Bronchial epithelial cell (primary cell): ENCODE measurements around the gene SETBP1. TPM values are rescaled to one million over a fixed set of nuclear protein-coding genes. Genes with fewer than 3 reads are reported as not detected.

ENCODE experiments used
- DNase-seq: peaks from one replicate; pipeline ENCODE4 v3.0.0-alpha.2; 2010; ENCODE audit warnings: low read depth
- FAIRE-seq: peaks from 2 replicates; lab custom pipeline; 2011; peaks lifted over from hg19 to GRCh38; lab: Jason Lieb, UNC
- H3K27me3 ChIP-seq: 2 replicates; pipeline ENCODE4 v1.5.1; 2011; ENCODE audit warnings: low read length; ENCODE audit not compliant: control insufficient read depth, insufficient read depth
- H3K36me3 ChIP-seq: 2 replicates; pipeline ENCODE4 v1.5.1; 2011; ENCODE audit warnings: low read length; ENCODE audit not compliant: control insufficient read depth, insufficient read depth
- H3K4me3 ChIP-seq: 2 replicates; pipeline ENCODE4 v1.5.1; 2011; ENCODE audit warnings: mild to moderate bottlenecking, low read depth, low read length, control low read depth
- total RNA-seq: library from RNA; depleted of rRNA; stranded (reverse); fragments of >200 nt; gene quantifications from 2 replicates; pipeline ENCODE4 v1.2.1, GENCODE V29; 2014
- TF ChIP-seq, protein P1 (sequence below): IDR thresholded peaks from 2 replicates; pipeline ENCODE4 v1.5.1; 2011; ENCODE audit warnings: mild to moderate bottlenecking, moderate library complexity, low read length, control low read depth, inconsistent platforms; ENCODE audit not compliant: insufficient read depth, severe bottlenecking

The SETBP1 gene
- total RNA-seq, 1 donor from 2014 or later, result 1.8 TPM

DNA sequence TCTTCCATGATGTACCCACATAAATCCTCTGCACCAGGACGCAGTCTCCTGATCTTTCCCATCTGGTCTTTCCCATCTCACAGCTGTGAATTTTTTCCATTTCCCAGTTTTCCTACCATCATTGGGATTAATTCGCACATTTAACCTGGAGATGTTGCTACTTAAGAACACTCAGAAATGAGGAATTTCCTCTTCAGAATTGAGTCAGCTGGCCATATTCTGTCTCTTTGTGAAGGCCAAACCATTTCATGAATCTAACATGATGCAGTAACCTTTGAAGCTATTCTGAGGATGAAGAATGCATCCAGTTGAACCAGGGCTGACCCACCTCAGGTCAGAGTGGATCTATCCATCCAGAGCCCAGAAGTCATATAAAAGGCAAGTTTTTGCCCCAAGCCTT, 326.8 kb downstream of the SETBP1 start:
- Histone ChIP-seq H3K4me3 (no peak overlapping the region), H3K27me3 (no peaks in the 10 kb centered on the region), H3K36me3 (no peaks in the 10 kb centered on the region)
- TF ChIP-seq, protein P1, sequence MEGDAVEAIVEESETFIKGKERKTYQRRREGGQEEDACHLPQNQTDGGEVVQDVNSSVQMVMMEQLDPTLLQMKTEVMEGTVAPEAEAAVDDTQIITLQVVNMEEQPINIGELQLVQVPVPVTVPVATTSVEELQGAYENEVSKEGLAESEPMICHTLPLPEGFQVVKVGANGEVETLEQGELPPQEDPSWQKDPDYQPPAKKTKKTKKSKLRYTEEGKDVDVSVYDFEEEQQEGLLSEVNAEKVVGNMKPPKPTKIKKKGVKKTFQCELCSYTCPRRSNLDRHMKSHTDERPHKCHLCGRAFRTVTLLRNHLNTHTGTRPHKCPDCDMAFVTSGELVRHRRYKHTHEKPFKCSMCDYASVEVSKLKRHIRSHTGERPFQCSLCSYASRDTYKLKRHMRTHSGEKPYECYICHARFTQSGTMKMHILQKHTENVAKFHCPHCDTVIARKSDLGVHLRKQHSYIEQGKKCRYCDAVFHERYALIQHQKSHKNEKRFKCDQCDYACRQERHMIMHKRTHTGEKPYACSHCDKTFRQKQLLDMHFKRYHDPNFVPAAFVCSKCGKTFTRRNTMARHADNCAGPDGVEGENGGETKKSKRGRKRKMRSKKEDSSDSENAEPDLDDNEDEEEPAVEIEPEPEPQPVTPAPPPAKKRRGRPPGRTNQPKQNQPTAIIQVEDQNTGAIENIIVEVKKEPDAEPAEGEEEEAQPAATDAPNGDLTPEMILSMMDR, result no peak
- no peak for FAIRE-seq
- no peak for DNase-seq

DNA sequence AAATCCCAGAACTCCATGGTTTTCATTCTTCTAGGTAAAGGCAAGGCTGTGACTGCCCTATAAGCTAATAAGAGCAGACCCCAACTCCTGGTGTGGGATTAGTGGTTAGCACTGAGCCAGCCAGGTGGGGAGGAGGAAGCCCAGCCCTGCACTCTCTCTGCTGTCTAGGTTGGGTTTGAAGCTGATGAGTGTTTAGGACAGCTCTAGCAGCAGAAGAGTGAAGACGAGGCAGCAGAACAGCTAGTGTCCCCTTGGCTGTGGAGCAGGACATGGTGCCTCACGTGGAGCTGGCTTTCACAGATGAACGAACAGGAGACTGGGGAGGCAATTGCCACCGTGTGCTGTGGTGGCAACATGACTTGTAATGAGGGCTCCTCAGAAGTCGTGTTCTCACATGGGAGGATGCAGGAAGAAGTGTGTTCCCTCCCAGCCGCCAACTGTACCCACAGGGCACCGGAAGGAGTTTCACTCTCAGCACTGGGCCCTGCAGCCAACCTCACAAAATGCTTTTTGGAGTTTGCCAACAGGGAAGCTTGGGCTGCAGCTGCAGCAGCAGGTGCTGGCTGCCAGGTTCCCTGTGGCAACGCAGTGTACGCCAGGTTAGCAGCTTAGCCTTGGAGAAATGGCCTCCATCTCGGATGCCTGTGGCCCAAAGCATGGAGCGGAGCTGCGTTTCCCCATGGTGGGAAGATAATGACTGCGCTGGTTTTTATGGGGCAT, 328.2 kb downstream of the SETBP1 start:
- no peak for DNase-seq
- TF ChIP-seq, protein P1, result no peak
- FAIRE-seq, result no peak
- H3K4me3 ChIP-seq, result no peak overlapping the region
- no peaks in the 10 kb centered on the region for H3K36me3 ChIP-seq
- H3K27me3 ChIP-seq, result no peaks in the 10 kb centered on the region

DNA sequence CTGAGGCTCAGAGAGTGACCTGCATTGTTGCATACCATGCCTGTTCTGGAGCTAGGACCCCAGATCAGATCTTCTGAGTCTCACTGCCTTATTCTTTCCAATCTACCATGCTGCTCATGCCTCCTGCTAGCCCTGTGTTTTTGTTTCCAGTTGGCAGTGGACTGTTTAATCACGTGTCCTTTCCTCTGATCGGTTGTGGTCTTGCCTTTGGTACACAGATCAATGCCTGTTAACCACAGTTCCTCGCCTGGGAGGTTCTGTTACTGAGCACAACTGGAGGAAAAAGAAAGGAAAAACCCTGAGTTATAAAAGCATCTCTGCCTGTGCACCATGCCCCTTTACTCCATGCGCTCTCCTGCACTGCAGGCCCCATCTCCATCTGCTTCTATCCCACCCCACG, 329.1 kb downstream of the SETBP1 start:
- H3K27me3 ChIP-seq, result no peaks in the 10 kb centered on the region
- DNase-seq (no peak), FAIRE-seq (no peak)
- TF ChIP-seq, protein P1, result no peak
- no peaks in the 10 kb centered on the region for H3K36me3 ChIP-seq
- no peak overlapping the region for H3K4me3 ChIP-seq

DNA sequence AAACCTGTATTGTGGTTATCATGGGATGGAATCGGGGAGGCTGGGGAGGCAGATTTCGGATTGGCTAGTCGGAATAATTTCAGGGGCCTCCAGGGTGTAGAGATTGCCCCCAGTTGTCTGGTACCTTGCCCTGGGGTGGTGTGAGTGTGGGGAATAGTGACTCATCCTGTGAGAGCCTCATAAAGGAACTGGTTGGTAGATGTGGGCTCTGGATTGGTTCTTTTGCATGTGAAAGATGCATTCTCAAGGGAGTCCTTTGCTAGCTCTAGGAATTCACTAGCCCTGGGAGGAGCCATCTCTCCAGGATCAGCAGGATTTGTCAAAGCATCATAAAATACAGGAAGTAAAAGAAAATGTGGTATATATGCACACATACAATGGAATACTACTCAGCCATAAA, 331.6 kb downstream of the SETBP1 start:
- H3K4me3 ChIP-seq, result no peak overlapping the region
- H3K36me3 ChIP-seq, result no peaks in the 10 kb centered on the region
- TF ChIP-seq, protein P1, result no peak
- FAIRE-seq (no peak), DNase-seq (peak; percentile 18)
- H3K27me3 ChIP-seq, result no peaks in the 10 kb centered on the region

DNA sequence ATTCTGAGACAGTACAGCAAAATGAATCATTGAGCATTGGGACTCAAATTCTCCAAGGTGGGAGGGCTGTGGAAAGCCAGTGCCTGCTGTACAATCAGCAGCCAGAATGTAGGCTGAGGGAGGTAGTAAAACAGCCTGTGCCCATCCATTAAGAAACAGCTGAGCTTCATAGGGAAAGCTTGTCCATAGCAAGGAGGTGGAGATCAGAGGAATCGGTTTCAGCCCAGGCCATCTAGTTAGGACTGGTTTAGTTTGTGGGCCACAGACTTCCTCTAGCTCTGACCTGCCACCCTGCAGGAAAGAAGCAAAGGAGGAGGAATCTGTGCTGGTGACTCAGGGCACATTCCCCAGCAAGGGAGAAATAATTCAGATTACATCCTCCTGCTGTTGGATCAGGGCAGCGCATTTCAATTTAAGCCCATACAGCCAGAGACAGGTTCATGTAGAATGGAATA, 333.4 kb downstream of the SETBP1 start:
- Histone ChIP-seq H3K27me3 (no peaks in the 10 kb centered on the region), H3K36me3 (no peaks in the 10 kb centered on the region), H3K4me3 (no peak overlapping the region)
- DNase-seq, result peak; percentile 80
- no peak for FAIRE-seq
- TF ChIP-seq, protein P1, result peak; percentile 26

DNA sequence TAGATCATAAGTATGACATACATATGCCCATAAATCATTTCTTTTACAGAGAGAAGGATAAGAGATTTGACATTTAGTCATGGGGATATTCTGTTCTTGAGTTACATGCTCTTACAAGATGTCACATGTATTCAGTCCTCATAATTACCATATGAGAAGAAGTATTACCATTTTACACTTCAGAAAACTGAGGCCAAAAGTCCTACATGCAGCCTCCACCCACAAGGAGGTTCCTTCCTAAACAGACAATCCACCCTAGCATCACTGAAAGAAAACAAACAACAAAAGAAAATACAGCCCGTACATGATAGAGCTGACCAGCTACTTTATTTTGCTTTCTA, 335.1 kb downstream of the SETBP1 start:
- no peak for FAIRE-seq

More for the DNA sequence above, 335.1 kb downstream of the SETBP1 start:
- no peaks in the 10 kb centered on the region for H3K27me3 ChIP-seq
- TF ChIP-seq, protein P1, result no peak
- H3K4me3 ChIP-seq, result no peak overlapping the region
- no peaks in the 10 kb centered on the region for H3K36me3 ChIP-seq
- peak; percentile 25 for DNase-seq
